GM19452 (cell line): ENCODE data around the gene PLAC9.
"Not testable (repeated sequence)": the region's sequence is repeated elsewhere in the genome, so short reads cannot be mapped to it uniquely, and the experiment has no call there.

ENCODE experiments used
- ATAC-seq: cut with Tn5 transposase; IDR thresholded peaks from one replicate; pipeline ENCODE4 v1.9.1; 2021; ENCODE audit not compliant: unreplicated experiment

The PLAC9 gene

GRCh38 chr10:80137920-80138319 lies 5.4 kb downstream of the PLAC9 start:
- ATAC-seq, result no peak

- no peak for ATAC-seq
These were observed 6.7 kb downstream of the PLAC9 start for GRCh38 chr10:80139265-80139664.

GRCh38 chr10:80140251-80140650 lies 7.7 kb downstream of the PLAC9 start:
- no peak for ATAC-seq

DNA sequence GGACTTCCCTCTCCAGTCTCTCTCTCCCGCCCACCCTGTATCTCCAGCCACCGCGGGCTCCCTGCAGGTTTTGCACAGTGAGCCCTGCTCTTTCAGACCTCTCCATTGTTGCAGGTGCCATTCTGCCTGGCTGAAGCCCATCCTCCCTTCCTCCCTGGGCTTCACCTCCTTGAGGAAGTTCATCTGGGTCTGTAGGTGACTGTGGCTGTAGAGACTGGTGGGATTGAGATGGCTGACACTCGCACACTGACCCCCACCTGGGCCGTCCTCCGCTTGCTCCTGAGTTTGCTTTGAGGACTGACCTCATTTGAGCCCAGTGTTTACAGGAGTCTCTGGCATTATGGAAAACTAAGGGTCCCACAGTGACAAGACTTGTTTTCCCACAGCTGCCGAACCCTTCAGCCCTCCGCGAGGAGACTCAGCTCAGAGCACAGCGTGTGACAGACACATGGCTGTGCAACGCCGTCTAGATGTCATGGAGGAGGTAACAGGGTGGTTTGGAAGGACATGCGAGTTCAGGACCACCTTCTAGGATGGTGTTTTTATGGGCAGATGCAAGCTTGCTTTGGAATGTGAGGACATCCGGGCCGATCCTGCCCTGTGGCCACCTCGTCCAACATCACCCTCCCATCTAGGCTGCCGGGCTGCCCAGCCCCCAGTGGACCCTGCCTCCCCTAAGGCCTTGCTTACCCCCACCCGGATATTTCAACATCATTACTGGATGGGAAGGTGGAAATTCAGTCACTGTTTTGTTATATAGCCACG lies 9.3 kb downstream of the PLAC9 start:
- no peak for ATAC-seq

GRCh38 chr10:80144067-80144695 lies 11.7 kb downstream of the PLAC9 start:
- ATAC-seq, result peak; percentile 50

GRCh38 chr10:80144696-80145131 lies 12.2 kb downstream of the PLAC9 start:
- peak; percentile 33 for ATAC-seq

- not testable (repeated sequence) for ATAC-seq
These were observed 13.1 kb downstream of the PLAC9 start for GRCh38 chr10:80145406-80146308.

DNA sequence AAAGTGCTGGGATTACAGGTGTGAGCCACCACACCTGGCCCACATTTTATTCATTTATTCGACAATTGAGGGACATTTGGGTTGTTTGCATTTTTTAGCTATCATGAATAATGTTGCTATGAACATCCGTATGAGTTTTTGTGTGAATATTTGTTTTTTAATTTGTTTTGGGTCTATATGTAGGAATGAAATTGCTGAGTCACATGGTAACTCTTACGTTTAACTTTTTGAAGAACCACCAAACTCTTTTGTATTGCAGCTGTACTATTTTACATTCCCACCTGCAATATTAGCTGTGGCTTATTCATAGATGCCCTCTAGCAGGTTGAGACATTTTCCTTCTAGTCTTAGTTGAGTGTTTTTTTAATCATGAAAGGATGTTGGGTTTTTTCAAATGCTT lies 14.4 kb downstream of the PLAC9 start:
- ATAC-seq, result no peak

GRCh38 chr10:80148166-80148805 lies 15.8 kb downstream of the PLAC9 start:
- ATAC-seq, result no peak

DNA sequence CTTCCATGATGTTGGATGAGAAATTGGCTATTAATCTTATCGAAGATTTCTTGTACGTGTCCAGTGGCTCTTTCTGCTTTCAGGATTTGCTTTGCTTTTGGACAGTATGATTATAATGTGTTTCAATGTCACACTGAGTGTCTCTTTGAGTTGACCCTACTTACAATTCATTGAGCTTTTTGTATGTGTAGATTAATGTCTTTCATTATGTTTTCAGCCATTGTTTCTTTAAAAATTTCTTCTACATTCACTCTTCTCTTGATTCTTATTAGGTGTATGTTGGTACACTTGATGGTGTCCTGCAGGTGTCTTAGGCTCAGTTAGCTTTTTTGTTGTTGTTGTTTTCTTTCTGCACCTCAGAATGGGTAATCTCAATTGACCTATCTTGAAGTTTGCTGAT lies 16.6 kb downstream of the PLAC9 start:
- no peak for ATAC-seq

DNA sequence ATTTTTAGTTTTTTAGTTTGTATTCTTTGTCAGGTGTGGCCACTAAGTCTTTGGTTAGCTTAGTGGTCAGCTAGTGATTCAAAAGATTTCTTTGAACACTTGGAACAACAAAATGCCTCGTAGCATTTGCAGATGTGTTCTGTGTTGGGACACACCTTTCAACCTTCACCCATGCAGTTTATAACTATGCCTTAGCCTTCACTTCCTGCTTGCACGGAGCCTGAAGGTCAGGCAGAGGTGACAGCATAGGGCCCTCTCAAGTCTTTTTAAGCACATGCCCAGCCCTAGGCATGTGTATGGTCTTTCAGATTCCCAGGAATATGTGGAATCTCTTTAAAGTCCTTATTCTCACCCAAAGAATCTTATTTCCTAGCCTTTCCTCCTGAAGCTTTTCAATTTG lies 17.6 kb downstream of the PLAC9 start:
- ATAC-seq, result no peak

GRCh38 chr10:80152820-80153219 lies 20.3 kb downstream of the PLAC9 start:
- ATAC-seq, result no peak

- ATAC-seq, result no peak
These were observed 20.9 kb downstream of the PLAC9 start for GRCh38 chr10:80153460-80153859.

- no peak for ATAC-seq
These were observed 22.1 kb downstream of the PLAC9 start for GRCh38 chr10:80154626-80154977.

DNA sequence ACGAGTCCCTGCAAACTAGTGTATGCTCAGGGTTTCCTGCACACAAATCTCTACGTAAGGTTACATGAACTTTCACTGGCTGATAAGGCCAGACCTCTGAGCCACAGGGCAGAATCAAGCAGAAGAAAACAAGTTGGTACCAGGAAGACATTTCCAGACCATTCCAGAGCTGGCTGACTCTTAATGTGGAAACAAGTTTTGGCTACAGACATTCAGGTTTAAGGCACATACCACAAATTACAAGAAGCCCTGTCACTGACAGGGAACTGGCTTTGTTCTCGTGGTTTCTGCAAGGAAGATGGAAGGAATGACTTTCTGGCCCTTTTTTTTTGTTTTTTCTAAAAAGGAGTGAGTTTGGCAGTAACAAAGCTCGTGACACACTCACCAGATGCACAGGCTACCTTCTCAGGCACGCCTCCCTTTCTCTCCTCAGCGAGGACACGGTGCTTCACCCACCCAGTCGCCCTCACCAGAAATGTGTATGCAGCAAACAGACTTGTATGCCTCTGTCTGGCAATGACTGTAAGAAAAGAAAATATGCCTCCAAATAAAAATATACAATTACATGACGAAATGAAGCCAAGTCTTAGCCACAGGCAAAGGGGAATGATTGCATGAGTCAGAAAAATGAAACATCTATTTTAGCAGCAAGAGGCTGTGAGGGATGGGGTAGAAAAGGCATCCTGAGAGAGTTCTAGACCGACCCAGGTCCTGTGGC lies 22.6 kb downstream of the PLAC9 start:
- ATAC-seq, result no peak

DNA sequence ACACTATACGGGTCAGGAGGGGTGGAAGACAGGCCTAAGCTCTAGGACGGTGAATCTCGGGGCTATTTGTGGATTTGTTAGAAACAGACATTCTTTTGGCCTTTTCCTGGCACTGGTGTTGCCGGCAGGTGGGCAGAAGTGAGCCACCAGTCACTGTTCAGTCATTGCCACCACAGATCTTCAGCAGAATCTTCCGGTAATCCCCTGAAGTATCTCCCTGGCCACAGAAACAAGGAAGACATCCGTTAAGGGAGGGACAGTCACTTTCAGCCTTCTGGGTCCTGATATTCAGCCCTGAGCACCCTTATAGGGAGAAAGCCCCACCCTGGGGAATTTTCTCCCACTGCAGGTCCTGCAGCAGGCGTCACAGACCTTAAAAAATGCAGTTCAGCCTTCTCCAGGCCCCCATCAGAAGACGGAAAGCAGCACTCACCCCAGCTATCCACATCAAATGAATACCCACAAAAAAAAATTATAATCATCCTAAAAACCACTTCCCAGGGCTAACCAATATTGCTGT lies 23.2 kb downstream of the PLAC9 start:
- ATAC-seq, result no peak

GRCh38 chr10:80156216-80156615 lies 23.7 kb downstream of the PLAC9 start:
- ATAC-seq, result no peak

- no peak for ATAC-seq
These were observed 25.0 kb downstream of the PLAC9 start for GRCh38 chr10:80157561-80157960.

DNA sequence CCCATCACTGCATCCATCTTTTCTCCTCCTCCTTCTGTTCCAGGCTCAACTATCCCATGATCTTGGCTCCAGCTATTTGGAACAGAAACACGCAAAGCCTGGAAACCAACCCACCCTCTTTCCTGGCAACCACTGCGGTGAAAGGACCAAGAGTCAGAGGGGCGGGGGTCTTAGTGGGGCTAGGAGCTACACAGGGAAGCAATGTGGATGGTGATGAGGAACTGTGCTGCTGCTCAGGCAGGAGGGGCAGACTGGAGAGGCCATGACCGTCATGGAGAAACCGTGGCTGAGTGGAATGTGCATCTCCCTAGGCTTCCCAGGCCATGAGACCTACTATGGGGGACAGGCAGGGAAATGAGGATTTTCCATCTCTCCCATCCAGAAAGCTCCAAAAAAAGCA lies 25.6 kb downstream of the PLAC9 start:
- no peak for ATAC-seq

GRCh38 chr10:80158598-80159127 lies 26.1 kb downstream of the PLAC9 start:
- ATAC-seq, result no peak
